NCI-H2107 (cell line): ENCODE results near the gene BTBD18.

Experiments
- DNase-seq: peaks from one replicate; lab custom pipeline; 2025; lab: John Stamatoyannopoulos, UW

BTBD18 gene, protein sequence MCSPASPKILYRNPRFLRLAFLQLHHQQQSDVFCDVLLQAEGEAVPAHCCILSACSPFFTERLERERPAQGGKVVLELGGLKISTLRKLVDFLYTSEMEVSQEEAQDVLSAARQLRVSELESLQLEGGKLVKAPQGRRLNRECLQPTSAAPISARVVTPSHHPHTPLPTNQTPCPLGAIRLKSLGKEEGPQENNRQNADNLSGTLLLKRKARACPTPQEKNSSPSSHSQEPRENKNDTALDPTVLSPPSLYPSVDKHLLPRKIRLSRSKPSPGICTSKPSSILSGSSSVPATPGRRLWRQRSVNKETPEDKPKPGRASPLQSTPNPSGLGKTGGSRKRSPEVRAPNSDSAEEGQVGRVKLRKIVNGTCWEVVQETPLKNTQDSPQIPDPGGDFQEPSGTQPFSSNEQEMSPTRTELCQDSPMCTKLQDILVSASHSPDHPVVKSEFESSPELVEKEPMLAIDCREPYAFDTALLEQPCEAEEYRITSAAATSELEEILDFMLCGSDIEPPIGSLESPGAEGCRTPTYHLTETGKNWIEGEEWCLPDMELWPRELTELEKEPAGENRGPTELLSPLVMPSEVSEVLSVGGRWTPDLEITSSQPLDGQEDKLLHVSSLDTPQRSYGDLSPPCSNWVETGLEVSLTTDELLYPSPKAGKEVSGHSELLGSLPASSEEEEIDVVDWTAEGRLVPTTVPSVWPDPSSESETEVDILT

GRCh38 chr11:57751676-57752253 is at the start of gene BTBD18:
TSS of gene BTBD18 (minus strand) at chr11:57751819. CDS start at chr11:57751188, 631 bp downstream.
- no peak for DNase-seq

GRCh38 chr11:57801183-57801485 is 49.5 kb upstream of the BTBD18 start:
- DNase-seq = no peak

GRCh38 chr11:57800444-57801182 is 49.0 kb upstream of the BTBD18 start:
- peak; percentile 48 for DNase-seq

DNA sequence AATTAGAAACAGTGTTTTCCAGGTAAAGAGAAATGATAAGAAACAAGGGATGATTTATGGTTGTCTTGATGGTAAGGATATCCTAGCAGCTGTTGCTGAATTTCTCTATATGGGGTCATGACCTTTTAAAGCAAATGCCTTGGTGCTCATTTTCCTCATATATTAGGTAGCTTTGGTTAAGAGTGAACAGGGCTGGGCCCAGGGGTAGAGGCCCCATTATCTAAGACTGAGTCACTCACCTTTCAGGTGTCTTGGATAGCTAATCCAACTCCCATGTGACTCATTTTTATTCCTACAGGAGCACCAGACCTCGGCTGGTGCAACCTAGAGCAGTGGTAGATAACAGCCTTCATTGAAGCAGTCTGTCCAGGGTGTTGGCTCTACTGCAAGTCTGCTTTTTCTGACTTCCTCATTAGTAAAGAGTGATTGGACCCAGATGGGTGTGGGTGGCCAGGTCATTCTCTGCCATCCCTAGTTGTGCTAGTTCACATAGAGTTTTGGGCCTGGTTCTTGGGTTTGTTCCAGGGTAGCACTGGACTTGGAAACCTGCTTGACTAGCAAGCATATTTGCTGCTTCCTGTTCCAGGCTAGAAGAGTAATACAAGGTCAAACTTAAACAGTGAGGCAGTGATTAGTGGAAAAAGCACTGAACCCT is 47.4 kb upstream of the BTBD18 start:
- DNase-seq = no peak

GRCh38 chr11:57793351-57794115 is 41.9 kb upstream of the BTBD18 start:
- no peak for DNase-seq

DNA sequence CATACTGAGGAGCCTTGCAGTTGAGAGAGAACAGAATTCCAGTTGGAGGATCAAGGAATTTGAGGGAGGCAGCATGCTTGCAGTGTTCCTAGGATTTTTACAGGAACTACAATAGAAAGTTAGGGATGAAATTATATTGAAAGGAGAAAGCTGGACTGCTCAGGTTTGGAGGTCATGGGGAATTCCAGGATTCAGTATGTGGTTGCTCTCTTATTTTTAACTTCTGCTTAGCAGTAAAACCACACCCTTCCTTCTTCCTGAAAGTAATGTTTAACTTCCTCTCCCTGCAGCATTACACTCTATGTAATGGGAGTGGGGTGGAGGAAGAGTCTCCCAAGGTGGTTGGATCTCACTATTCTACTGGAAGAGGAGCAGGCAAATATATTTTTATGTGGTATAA is 41.3 kb upstream of the BTBD18 start:
- no peak for DNase-seq

- no peak for DNase-seq
These were observed 40.5 kb upstream of the BTBD18 start for GRCh38 chr11:57792060-57792541.

GRCh38 chr11:57791321-57792059 is 39.9 kb upstream of the BTBD18 start:
- DNase-seq = no peak

GRCh38 chr11:57788703-57789088 is 37.1 kb upstream of the BTBD18 start:
- no peak for DNase-seq

GRCh38 chr11:57787920-57788702 is 36.5 kb upstream of the BTBD18 start:
- no peak for DNase-seq

GRCh38 chr11:57787006-57787604 is 35.5 kb upstream of the BTBD18 start:
- no peak for DNase-seq

GRCh38 chr11:57786436-57786835 is 34.8 kb upstream of the BTBD18 start:
- DNase-seq = no peak

DNA sequence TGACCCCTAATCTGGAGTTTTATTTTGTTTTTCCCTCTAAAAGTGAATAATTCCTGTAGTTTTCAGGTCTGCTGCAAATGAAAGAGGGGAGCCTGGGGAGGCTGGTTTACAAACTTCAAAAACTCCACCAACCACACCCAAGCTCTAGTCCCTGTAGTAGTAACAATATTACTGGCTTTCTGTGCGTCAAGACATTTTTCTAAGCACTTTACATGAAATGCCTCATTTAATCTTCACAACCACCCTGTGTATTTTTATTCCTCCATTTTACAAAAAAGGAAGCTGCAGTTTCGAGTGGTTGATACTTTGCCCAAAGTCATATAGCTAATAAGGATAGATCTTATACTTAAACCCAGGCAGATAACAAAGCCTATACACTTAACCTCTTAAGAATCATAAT is 33.5 kb upstream of the BTBD18 start:
- no peak for DNase-seq

- DNase-seq = no peak
These were observed 29.9 kb upstream of the BTBD18 start for GRCh38 chr11:57781529-57781943.

GRCh38 chr11:57779276-57779675 is 27.7 kb upstream of the BTBD18 start:
- DNase-seq = no peak

- peak; percentile 39 for DNase-seq
These were observed 26.9 kb upstream of the BTBD18 start for GRCh38 chr11:57778318-57779037.

GRCh38 chr11:57777969-57778317 is 26.3 kb upstream of the BTBD18 start:
- no peak for DNase-seq

GRCh38 chr11:57776577-57777210 is 25.1 kb upstream of the BTBD18 start:
- no peak for DNase-seq
